WI38 (cell line): ENCODE measurements around the gene ZSCAN25.
"Not testable (repeated sequence)": the region's sequence is repeated elsewhere in the genome, so short reads cannot be mapped to it uniquely, and the experiment has no call there.

Experiments used
- H3K4me3 ChIP-seq: 2 replicates; pipeline ENCODE4 v1.5.1; 2011; ENCODE audit warnings: low read depth, mild to moderate bottlenecking, control low read depth, low read length
- TF ChIP-seq, protein P1 (sequence below): IDR thresholded peaks from 2 replicates; pipeline ENCODE4 v1.5.1; 2012; ENCODE audit warnings: low read depth, mild to moderate bottlenecking, control low read depth, low read length

Gene ZSCAN25

DNA sequence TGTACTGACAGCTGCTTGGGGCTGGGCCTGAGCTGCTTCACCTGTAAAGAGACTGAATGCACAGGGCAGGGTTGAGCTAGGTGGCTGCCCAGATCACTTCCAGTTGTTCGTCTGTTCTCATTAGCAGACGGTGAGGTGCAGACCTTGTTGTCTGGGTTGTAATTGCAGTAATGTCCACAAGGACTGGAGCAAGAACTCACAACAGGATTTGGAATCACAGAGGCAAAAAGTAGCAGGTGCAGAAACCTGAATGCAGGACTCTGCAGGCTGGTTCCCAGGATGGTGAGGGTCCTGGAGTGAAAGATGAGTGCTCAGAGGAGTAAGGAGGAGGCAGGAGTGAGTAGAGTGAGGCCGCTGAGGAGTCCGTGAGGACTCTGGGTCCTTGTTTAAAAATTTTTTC is 9.2 kb downstream of the ZSCAN25 start:
- no peak overlapping the region for H3K4me3 ChIP-seq
- TF ChIP-seq, protein P1, sequence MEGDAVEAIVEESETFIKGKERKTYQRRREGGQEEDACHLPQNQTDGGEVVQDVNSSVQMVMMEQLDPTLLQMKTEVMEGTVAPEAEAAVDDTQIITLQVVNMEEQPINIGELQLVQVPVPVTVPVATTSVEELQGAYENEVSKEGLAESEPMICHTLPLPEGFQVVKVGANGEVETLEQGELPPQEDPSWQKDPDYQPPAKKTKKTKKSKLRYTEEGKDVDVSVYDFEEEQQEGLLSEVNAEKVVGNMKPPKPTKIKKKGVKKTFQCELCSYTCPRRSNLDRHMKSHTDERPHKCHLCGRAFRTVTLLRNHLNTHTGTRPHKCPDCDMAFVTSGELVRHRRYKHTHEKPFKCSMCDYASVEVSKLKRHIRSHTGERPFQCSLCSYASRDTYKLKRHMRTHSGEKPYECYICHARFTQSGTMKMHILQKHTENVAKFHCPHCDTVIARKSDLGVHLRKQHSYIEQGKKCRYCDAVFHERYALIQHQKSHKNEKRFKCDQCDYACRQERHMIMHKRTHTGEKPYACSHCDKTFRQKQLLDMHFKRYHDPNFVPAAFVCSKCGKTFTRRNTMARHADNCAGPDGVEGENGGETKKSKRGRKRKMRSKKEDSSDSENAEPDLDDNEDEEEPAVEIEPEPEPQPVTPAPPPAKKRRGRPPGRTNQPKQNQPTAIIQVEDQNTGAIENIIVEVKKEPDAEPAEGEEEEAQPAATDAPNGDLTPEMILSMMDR: no peak

DNA sequence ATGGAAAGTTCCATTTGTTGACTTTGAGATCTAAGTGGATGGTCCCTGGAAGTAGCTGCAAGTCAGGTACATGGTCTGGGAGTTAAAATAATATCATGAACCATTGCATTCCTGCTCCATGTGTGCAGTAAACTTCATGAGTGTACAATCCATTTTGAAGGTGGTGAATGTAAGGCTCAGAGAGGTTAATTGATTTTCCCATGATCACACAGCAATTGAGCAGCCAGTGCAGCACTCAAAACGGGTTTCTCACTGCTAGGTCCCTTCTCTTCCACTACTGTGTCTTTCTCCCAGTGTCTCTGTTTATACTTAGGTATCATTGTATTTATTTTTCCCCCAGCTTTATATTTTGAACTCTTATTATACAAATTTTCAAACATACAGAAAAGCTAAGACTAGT is 9.9 kb downstream of the ZSCAN25 start:
- TF ChIP-seq, protein P1: no peak
- H3K4me3 ChIP-seq: no peak overlapping the region

DNA sequence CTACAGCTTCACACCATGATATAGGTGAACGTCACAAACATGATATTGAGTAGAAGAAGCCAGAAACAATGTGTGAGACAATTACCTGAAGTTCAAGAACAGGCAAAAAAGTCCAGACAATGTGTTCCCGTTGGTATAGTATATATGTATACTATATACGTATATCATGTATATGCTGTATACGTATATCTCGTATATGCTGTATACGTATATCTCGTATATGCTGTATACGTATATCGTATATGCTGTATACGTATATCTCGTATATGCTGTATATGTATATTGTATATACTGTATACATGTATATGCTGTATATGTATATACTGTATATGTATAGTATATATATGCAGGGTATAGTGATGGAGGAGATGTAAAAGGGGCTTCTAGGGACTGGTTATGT is 10.8 kb downstream of the ZSCAN25 start:
- H3K4me3 ChIP-seq: no peak overlapping the region
- TF ChIP-seq, protein P1: no peak

DNA sequence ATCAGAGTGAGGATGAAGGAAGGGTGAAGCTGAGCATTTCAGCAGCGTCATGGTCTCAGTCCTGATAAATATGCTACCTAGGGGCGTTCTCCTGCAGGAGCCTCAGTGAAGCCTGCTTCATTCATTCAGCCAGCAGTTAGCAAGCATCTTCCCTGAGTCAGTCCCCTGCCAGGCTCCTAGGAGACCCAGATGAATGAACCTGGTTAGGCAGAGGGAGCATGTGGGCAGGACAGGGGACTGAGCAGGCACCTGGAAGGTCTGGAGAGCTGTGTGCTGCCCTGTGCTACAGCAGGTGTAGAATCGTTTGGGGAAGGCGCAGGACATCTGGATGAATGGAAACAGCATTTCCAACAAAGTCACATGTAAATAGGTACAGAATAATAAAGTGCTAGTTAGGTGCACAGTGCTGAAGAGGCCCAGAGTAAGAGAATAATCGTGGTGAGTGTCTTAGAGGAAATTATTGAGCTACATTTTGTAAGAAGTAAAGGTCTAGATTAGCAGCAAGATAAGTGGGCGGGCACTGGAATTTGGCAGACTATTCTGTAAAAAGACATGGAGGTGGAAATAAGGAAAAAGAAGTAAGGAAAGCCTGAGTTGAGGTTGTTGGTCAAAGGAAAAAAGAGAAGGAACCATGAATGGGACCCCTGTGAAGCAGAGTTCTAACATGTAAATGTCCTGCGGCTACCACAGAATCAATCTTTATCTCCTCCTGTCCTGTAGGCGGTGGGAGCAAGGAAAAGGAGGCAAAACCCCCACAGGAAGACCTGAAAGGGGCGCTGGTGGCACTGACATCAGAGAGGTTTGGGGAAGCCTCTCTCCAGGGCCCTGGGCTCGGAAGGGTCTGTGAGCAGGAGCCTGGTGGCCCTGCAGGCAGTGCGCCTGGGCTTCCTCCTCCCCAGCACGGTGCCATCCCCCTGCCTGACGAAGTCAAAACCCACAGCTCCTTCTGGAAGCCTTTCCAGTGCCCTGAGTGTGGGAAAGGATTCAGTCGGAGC is 12.0 kb downstream of the ZSCAN25 start:
- TF ChIP-seq, protein P1: no peak
- no peak overlapping the region for H3K4me3 ChIP-seq

DNA sequence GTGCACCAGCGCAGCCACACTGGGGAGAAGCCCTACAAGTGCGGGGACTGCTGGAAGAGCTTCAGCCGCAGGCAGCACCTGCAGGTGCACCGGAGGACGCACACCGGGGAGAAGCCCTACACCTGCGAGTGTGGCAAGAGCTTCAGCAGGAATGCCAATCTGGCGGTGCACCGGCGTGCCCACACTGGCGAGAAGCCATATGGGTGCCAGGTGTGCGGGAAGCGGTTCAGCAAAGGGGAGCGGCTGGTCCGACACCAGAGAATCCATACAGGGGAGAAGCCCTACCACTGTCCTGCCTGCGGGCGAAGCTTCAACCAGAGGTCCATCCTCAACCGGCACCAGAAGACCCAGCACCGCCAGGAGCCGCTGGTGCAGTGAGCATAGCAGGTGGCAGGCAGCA is 12.9 kb downstream of the ZSCAN25 start:
- H3K4me3 ChIP-seq: no peak overlapping the region
- TF ChIP-seq, protein P1: no peak

DNA sequence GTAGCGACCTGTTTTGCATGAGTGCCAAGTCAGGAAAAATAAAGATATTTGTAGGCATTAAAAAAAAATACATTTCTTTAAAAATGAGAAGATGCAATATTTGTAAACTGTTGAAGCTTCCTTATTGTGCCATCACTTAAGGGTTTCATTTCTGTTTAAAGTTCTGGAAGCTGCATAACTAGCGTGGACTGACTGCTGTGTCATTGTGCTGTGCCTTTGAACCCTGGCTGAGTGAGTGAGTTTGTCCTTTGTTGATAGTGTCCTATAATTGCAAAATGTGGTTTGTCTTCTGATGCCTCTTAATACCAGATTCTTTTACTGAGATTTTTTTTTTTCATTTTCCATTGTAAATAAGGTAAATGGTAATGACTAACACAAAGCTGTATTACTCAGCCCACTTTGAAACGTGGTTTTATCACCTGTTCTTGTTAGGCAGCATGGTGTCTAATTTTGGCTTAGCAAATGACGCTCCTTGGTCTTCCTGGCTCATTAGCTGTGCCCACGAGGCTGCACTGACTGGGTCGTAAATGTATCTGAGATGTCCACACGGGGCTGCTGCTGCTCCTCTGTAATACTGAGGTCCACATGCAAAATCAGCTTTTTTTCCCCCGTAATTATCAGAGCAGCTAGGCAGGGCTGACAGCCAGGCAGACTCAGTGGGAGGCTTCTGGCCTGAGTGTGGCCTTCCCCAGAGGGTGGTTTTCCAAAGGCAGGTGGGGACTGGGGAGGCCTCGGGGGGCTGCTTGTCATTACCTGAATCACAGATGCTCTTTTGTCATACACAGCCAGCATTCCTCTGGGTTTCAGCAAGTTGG is 14.8 kb downstream of the ZSCAN25 start:
- TF ChIP-seq, protein P1: no peak
- H3K4me3 ChIP-seq: no peak overlapping the region

DNA sequence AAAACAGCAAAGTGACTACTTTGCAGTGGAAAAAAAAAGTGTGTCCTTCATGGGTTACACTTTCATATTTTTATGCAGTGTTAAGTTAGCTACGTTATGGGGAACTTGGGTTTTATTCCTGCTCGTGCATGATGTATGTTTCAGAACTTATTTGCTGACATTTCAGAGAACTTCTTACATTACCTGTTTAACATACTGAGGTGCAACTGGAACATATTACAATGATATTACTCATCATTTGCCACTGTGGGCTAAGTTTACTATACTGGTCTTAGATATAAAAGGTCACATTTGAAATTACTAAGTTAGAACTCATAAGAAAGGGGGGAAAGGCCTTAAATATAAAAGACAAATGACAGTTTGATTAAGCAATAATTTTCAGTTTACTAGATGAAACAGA is 20.7 kb downstream of the ZSCAN25 start:
- H3K4me3 ChIP-seq: not testable (repeated sequence)
